Gastroesophageal sphincter (tissue), 4 donors: ENCODE measurements around the gene ABTB2. TPM values are rescaled to one million over a fixed set of nuclear protein-coding genes. Genes with fewer than 3 reads are reported as not detected.

Source experiments
- ATAC-seq: fragments of 150-250 bp; one replicate; pipeline ENCODE4 v1.9.1; 2016; ENCODE audit warnings: mild to moderate bottlenecking, moderate library complexity
- H3K27ac ChIP-seq, 4 donors: fragments of 200-600 bp; sonication (generic) in 3 of 4; 1 replicate in 3 of 4; 2 replicates in 1 of 4; pipeline ENCODE4 v1.5.1; 2016 to 2019
- H3K27me3 ChIP-seq: fragments of 200-600 bp; sonication (generic); one replicate; pipeline ENCODE4 v1.5.1; 2019
- H3K36me3 ChIP-seq, 2 donors: fragments of 200-600 bp; sonication (generic); one replicate each; pipeline ENCODE4 v1.5.1; 2019; ENCODE audit warnings: control low read depth in 1 of 2
- H3K4me1 ChIP-seq, 3 donors: fragments of 200-600 bp; sonication (generic); 1 replicate in 2 of 3; 2 replicates in 1 of 3; pipeline ENCODE4 v1.5.1; 2016 to 2019; ENCODE audit warnings: control low read depth in 2 of 3
- H3K4me3 ChIP-seq, 2 donors: fragments of 200-600 bp; sonication (generic); one replicate each; pipeline ENCODE4 v1.5.1; 2019; ENCODE audit warnings: mild to moderate bottlenecking in 1 of 2, moderate library complexity in 1 of 2
- H3K9me3 ChIP-seq, 3 donors: fragments of 200-600 bp; sonication (generic); one replicate each; pipeline ENCODE4 v1.5.1; 2017 to 2019; ENCODE audit warnings: control low read depth in 2 of 3
- EP300 ChIP-seq: sonication (generic); formaldehyde crosslinking; IDR thresholded peaks from one replicate; pipeline ENCODE4 v1.6.1; 2017; ENCODE audit warnings: antibody characterized with exemption, mild to moderate bottlenecking
- POLR2A ChIP-seq, 2 donors: fragments of 450-650 bp; IDR thresholded peaks; one replicate each; pipeline ENCODE4 v1.6.1; 2017; ENCODE audit warnings: antibody characterized with exemption in 2 of 2, mild to moderate bottlenecking in 2 of 2, moderate library complexity in 1 of 2
- POLR2AphosphoS5 ChIP-seq: sonication (generic); formaldehyde crosslinking; IDR thresholded peaks from one replicate; pipeline ENCODE4 v1.6.1; 2017; ENCODE audit warnings: antibody characterized with exemption
- WGBS, 2 donors: methylation state at CpG; one replicate each; pipeline ENCODE4 v1.1.5; 2018; ENCODE audit warnings: low coverage in 1 of 2; 5-methylcytosine and 5-hydroxymethylcytosine counted together
- total RNA-seq, 4 donors: library from RNA; depleted of rRNA; stranded (reverse); fragments of >200 nt; gene quantifications; one replicate each; pipeline ENCODE4 v1.1.0, GENCODE V29; 2016
- TF ChIP-seq, protein P1 (sequence below), 4 experiments: fragments of 200-600 bp in 2 of 4; fragments of 450-650 bp in 2 of 4; sonication (generic) in 1 of 4; IDR thresholded peaks; one replicate each; pipeline ENCODE4 v1.5.1; 2017 to 2019; ENCODE audit warnings: antibody characterized with exemption in 4 of 4, mild to moderate bottlenecking in 2 of 4, moderate library complexity in 2 of 4

ABTB2 gene
- total RNA-seq, 4 donors from 2014 or later: 4.1 to 11.0 (median 7.5) TPM

- H3K9me3 ChIP-seq: no peaks in the 10 kb centered on the region
- peaks cover 0 to 61% of the 10 kb centered on the region in 2 donors for H3K36me3 ChIP-seq
- TF ChIP-seq, protein P1, sequence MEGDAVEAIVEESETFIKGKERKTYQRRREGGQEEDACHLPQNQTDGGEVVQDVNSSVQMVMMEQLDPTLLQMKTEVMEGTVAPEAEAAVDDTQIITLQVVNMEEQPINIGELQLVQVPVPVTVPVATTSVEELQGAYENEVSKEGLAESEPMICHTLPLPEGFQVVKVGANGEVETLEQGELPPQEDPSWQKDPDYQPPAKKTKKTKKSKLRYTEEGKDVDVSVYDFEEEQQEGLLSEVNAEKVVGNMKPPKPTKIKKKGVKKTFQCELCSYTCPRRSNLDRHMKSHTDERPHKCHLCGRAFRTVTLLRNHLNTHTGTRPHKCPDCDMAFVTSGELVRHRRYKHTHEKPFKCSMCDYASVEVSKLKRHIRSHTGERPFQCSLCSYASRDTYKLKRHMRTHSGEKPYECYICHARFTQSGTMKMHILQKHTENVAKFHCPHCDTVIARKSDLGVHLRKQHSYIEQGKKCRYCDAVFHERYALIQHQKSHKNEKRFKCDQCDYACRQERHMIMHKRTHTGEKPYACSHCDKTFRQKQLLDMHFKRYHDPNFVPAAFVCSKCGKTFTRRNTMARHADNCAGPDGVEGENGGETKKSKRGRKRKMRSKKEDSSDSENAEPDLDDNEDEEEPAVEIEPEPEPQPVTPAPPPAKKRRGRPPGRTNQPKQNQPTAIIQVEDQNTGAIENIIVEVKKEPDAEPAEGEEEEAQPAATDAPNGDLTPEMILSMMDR (IDR thresholded peaks at IDR 0.05): no peak
- TF ChIP-seq POLR2AphosphoS5: no peak
- no peak for TF ChIP-seq EP300
- no peak for TF ChIP-seq POLR2A (IDR thresholded peaks at IDR 0.05)
- no peak for ATAC-seq
- 80% methylated on average over 1 of the region's 6 CpGs; no CpG with 5 or more reads in 1 of the 2 donors for WGBS, 2 donors
- peaks cover 0 to 18% (median 0%) of the 10 kb centered on the region in 3 donors for H3K4me1 ChIP-seq
- H3K27ac ChIP-seq: no peak overlapping the region
- no peak overlapping the region for H3K4me3 ChIP-seq
- no peaks in the 10 kb centered on the region for H3K27me3 ChIP-seq
Measured at GRCh38 chr11:34161361-34161760, 196.4 kb downstream of the ABTB2 start.

- no peak overlapping the region for H3K4me3 ChIP-seq
- peaks cover 0 to 24% (median 5%) of the 10 kb centered on the region in 3 donors for H3K4me1 ChIP-seq
- ATAC-seq: no peak
- H3K27ac ChIP-seq: no peak overlapping the region
- TF ChIP-seq EP300 (no peak), POLR2AphosphoS5 (no peak), POLR2A (IDR thresholded peaks at IDR 0.05) (no peak)
- TF ChIP-seq, protein P1 (IDR thresholded peaks at IDR 0.05): no peak
- H3K27me3 ChIP-seq: no peaks in the 10 kb centered on the region
- H3K36me3 ChIP-seq: peaks cover 0 to 61% of the 10 kb centered on the region in 2 donors
- no CpG with 5 or more reads among the region's 18 CpGs for WGBS, 2 donors
- H3K9me3 ChIP-seq: no peaks in the 10 kb centered on the region
Measured at GRCh38 chr11:34160791-34161190, 197.0 kb downstream of the ABTB2 start.

GRCh38 chr11:34160049-34160721, 197.6 kb downstream of the ABTB2 start:
- H3K27ac ChIP-seq: no peak overlapping the region
- WGBS, 2 donors: 73 to 76% methylated on average over 10 to 13 of the region's 22 CpGs
- no peak for TF ChIP-seq POLR2A (IDR thresholded peaks at IDR 0.05)
- TF ChIP-seq POLR2AphosphoS5: no peak
- TF ChIP-seq EP300: no peak
- TF ChIP-seq, protein P1 (IDR thresholded peaks at IDR 0.05): no peak
- no peaks in the 10 kb centered on the region for H3K27me3 ChIP-seq
- no peak overlapping the region for H3K4me3 ChIP-seq
- no peaks in the 10 kb centered on the region for H3K9me3 ChIP-seq
- H3K4me1 ChIP-seq: peaks cover 0 to 30% (median 11%) of the 10 kb centered on the region in 3 donors
- peaks cover 0 to 59% of the 10 kb centered on the region in 2 donors for H3K36me3 ChIP-seq
- ATAC-seq: no peak

DNA sequence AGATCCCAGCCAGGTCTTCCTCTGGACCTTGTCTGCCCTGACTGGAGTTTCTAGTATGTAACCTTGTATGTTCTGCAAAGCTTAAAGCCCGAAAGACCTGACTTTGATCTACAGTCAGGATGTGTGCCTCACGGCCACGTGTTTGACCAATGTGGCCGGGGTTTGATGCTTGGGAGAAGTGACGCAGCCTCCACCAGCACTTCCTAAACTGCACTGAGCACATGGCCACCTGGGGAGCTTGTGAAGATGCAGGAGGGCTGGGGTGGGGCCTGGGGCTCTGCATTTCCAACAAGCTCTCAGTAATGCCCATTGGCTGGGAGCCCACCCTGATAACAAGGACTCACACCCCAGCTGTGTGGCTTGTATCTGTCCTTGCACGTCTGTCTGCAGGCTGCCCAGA, 199.1 kb downstream of the ABTB2 start:
- Histone ChIP-seq H3K4me1 (peaks cover 0 to 44% (median 19%) of the 10 kb centered on the region in 3 donors), H3K4me3 (no peak overlapping the region), H3K27ac (no peak overlapping the region), H3K27me3 (no peaks in the 10 kb centered on the region), H3K9me3 (no peaks in the 10 kb centered on the region), H3K36me3 (peaks cover 0 to 62% of the 10 kb centered on the region in 2 donors)
- TF ChIP-seq POLR2A (IDR thresholded peaks at IDR 0.05) (no peak), EP300 (no peak), POLR2AphosphoS5 (no peak)
- TF ChIP-seq, protein P1 (IDR thresholded peaks at IDR 0.05): no peak
- 40 to 80% methylated on average over 1 of the region's 6 CpGs for WGBS, 2 donors
- no peak for ATAC-seq

- Histone ChIP-seq H3K27me3 (no peaks in the 10 kb centered on the region), H3K4me3 (no peak overlapping the region), H3K4me1 (peaks cover 0 to 44% (median 19%) of the 10 kb centered on the region in 3 donors), H3K9me3 (no peaks in the 10 kb centered on the region), H3K36me3 (peaks cover 0 to 61% of the 10 kb centered on the region in 2 donors), H3K27ac (peak overlapping the region in 3 of 4 donors; percentile 26 to 47 (median 43))
- ATAC-seq: no peak
- WGBS, 2 donors: 95% methylated on average over 4 of the region's 9 CpGs; no CpG with 5 or more reads in 1 of the 2 donors
- no peak for TF ChIP-seq POLR2A (IDR thresholded peaks at IDR 0.05)
- no peak for TF ChIP-seq EP300
- no peak for TF ChIP-seq POLR2AphosphoS5
- TF ChIP-seq, protein P1 (IDR thresholded peaks at IDR 0.05): no peak
Measured at GRCh38 chr11:34157163-34157562, 200.6 kb downstream of the ABTB2 start.
